OCI-LY7 (cell line): ENCODE results near the gene PNMA6E.

ENCODE experiments used
- CTCF ChIP-seq: fragments of 200-600 bp; sonication (generic); conservative IDR thresholded peaks from 2 replicates; pipeline ENCODE4 v1.5.1; 2014; ENCODE audit warnings: mild to moderate bottlenecking, antibody characterized with exemption, low read length, moderate library complexity, mixed read lengths
- EZH2phosphoT487 ChIP-seq: fragments of 200-600 bp; sonication (generic); IDR thresholded peaks from 2 replicates; pipeline ENCODE4 v1.6.1; 2018; ENCODE audit warnings: low read depth, borderline replicate concordance, mild to moderate bottlenecking, mixed run types, antibody characterized with exemption, low read length, moderate library complexity, mixed read lengths

GRCh38 chrX:153444333-153445011, 43.3 kb upstream of the PNMA6E start:
- TF ChIP-seq CTCF (no peak), EZH2phosphoT487 (no peak)
